HepG2 (cell line): Measurements from ENCODE around the gene CSNK1D. TPM values are rescaled to one million over a fixed set of nuclear protein-coding genes. Genes with fewer than 3 reads are reported as not detected.

Experiments used
- FLYWCH1 ChIP-seq: sonication (generic); formaldehyde crosslinking; IDR thresholded peaks from 2 replicates; pipeline ENCODE4 v1.8.1; 2023; ENCODE audit warnings: mild to moderate bottlenecking, missing genetic modification reagents
- GATAD1 ChIP-seq: IDR thresholded peaks from 2 replicates; pipeline ENCODE4 v1.6.1; 2016; ENCODE audit warnings: missing genetic modification reagents, missing compliant biosample characterization
- JDP2 ChIP-seq: sonication (generic); formaldehyde crosslinking; IDR thresholded peaks from 2 replicates; pipeline ENCODE4 v1.8.1; 2022; ENCODE audit warnings: missing genetic modification reagents, borderline replicate concordance
- JUND ChIP-seq: sonication (generic); formaldehyde crosslinking; IDR thresholded peaks from 2 replicates; pipeline ENCODE4 v1.8.0; 2022; ENCODE audit warnings: mild to moderate bottlenecking, missing genetic modification reagents
- SAP130 ChIP-seq: IDR thresholded peaks from 2 replicates; pipeline ENCODE4 v1.6.1; 2016; ENCODE audit warnings: low read depth
- ZFP37 ChIP-seq: sonication (generic); formaldehyde crosslinking; IDR thresholded peaks from 2 replicates; pipeline ENCODE4 v1.4.0; 2020; ENCODE audit warnings: missing genetic modification reagents, borderline replicate concordance
- ZNF225 ChIP-seq: sonication (generic); formaldehyde crosslinking; IDR thresholded peaks from 2 replicates; pipeline ENCODE4 v1.4.0; 2020; ENCODE audit warnings: mild to moderate bottlenecking, missing genetic modification reagents
- ZNF552 ChIP-seq: sonication (generic); formaldehyde crosslinking; IDR thresholded peaks from 2 replicates; pipeline ENCODE4 v1.9.0; 2022; ENCODE audit warnings: missing genetic modification reagents, mild to moderate bottlenecking, borderline replicate concordance
- ZNF605 ChIP-seq: sonication (generic); formaldehyde crosslinking; IDR thresholded peaks from 2 replicates; pipeline ENCODE4 v1.8.0; 2022; ENCODE audit warnings: mild to moderate bottlenecking, missing genetic modification reagents
- ZNF616 ChIP-seq: sonication (generic); formaldehyde crosslinking; IDR thresholded peaks from 2 replicates; pipeline ENCODE4 v1.5.0; 2020; ENCODE audit warnings: low read depth, mild to moderate bottlenecking, missing genetic modification reagents
- polyA plus RNA-seq, 8 experiments: library from polyadenylated mRNA; depleted of rRNA in 3 of 8; stranded (reverse) in 7 of 8; unstranded in 1 of 8; fragments of >200 nt; fragmentation: Illumina TruSeq in 4 of 8; extraction: Trizol in 4 of 8; gene quantifications; 2 replicates each; pipeline versions ENCODE4 v1.2.1 to v1.2.3, GENCODE V29; 2011 to 2016; ENCODE audit warnings: low read depth in 4 of 8, missing spikeins in 1 of 8, mixed read lengths in 1 of 8; ENCODE audit not compliant: insufficient read depth in 1 of 8
- total RNA-seq, 5 experiments: library from RNA; depleted of rRNA; stranded (reverse); fragments of >200 nt; fragmentation: Illumina TruSeq; extraction: Trizol; gene quantifications; 2 replicates each; pipeline ENCODE4 v1.2.3, GENCODE V29; 2016; ENCODE audit warnings: low read depth in 1 of 5
- TF ChIP-seq, protein P1 (sequence below), 2 experiments: sonication (generic) in 1 of 2; formaldehyde crosslinking in 1 of 2; IDR thresholded peaks; 2 replicates each; pipeline versions ENCODE4 v1.5.1 to v1.6.1; 2011 to 2020; ENCODE audit warnings: borderline replicate concordance in 1 of 2, low read depth in 1 of 2, low read length in 1 of 2, mild to moderate bottlenecking in 1 of 2, missing genetic modification reagents in 1 of 2, moderate library complexity in 1 of 2
- TF ChIP-seq, protein P2 (sequence below): sonication (generic); formaldehyde crosslinking; IDR thresholded peaks from 2 replicates; pipeline ENCODE4 v1.4.0; 2020; ENCODE audit warnings: missing genetic modification reagents, borderline replicate concordance
- TF ChIP-seq, protein P3 (sequence below): sonication (generic); formaldehyde crosslinking; IDR thresholded peaks from 2 replicates; pipeline ENCODE4 v1.4.0; 2020; ENCODE audit warnings: mild to moderate bottlenecking, missing genetic modification reagents
- TF ChIP-seq, protein P4 (sequence below): sonication (generic); formaldehyde crosslinking; IDR thresholded peaks from 2 replicates; pipeline ENCODE4 v1.8.0; 2022; ENCODE audit warnings: missing genetic modification reagents, mild to moderate bottlenecking, borderline replicate concordance
- TF ChIP-seq, protein P5 (sequence below): sonication (generic); formaldehyde crosslinking; IDR thresholded peaks from 2 replicates; pipeline ENCODE4 v1.5.1; 2020; ENCODE audit warnings: mild to moderate bottlenecking, missing genetic modification reagents, moderate library complexity

The CSNK1D gene
- total and polyA plus RNA-seq, 2 of the 13 experiments (the other 11 are each of a cell fraction or from before 2014, with no cell fraction given), result 31.5 to 128 TPM

DNA sequence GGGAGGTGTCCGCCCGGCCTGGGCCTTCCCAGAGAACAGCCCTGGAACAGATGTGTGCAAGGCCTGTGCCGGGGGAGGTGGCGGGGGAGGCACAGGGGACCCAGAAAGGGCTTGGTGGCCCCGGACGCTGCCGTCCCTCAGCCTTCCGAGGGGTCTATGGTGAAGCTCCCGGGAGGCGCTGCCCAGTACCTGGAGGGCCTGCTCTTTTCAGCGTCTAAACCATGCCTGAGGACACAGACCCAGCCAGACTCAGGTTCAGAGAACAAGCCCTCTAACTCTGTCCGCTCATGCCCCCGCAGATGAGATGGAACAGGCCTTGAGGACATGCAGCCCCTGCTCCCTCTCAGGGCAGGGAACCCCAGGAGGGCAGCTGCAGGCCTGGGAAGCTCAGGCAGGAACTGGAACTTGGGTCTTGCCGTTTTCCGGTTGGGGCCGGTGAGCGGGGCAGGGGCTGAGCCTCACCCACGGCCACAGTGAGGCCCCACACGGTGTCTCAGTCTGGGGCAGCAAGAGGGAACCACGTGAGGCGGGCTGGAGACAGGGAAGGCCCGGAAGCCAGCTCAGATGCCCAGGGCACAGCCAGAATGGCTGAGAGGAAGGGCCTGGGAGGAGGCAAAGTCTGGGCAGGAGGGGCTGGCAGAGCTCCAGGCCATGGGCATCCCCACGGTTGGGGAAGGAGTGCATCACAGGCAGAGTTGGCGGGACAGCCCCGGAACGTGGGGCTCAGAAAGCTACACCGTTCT lies 32.1 kb downstream of the CSNK1D start (continued):
- 0 out of 2 replicates have a peak, but pooled peaks have one; percentile 26 for TF ChIP-seq ZNF552 (CRISPR knock-in tag)
- no peak; the same call in 1 of the 2 replicates for TF ChIP-seq ZNF605 (CRISPR knock-in tag)
- no peak for TF ChIP-seq ZNF225 (CRISPR knock-in tag)
- TF ChIP-seq, protein P1, sequence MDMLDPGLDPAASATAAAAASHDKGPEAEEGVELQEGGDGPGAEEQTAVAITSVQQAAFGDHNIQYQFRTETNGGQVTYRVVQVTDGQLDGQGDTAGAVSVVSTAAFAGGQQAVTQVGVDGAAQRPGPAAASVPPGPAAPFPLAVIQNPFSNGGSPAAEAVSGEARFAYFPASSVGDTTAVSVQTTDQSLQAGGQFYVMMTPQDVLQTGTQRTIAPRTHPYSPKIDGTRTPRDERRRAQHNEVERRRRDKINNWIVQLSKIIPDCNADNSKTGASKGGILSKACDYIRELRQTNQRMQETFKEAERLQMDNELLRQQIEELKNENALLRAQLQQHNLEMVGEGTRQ (IDR thresholded peaks at IDR 0.05; ENCODE audit: low read depth, low read length), result peak; percentile 68
- TF ChIP-seq, protein P1 (CRISPR knock-in tag; IDR thresholded peaks at IDR 0.05; ENCODE audit: borderline replicate concordance), result peak; percentile 74; the same call in 1 of the 2 replicates
- TF ChIP-seq, protein P2, sequence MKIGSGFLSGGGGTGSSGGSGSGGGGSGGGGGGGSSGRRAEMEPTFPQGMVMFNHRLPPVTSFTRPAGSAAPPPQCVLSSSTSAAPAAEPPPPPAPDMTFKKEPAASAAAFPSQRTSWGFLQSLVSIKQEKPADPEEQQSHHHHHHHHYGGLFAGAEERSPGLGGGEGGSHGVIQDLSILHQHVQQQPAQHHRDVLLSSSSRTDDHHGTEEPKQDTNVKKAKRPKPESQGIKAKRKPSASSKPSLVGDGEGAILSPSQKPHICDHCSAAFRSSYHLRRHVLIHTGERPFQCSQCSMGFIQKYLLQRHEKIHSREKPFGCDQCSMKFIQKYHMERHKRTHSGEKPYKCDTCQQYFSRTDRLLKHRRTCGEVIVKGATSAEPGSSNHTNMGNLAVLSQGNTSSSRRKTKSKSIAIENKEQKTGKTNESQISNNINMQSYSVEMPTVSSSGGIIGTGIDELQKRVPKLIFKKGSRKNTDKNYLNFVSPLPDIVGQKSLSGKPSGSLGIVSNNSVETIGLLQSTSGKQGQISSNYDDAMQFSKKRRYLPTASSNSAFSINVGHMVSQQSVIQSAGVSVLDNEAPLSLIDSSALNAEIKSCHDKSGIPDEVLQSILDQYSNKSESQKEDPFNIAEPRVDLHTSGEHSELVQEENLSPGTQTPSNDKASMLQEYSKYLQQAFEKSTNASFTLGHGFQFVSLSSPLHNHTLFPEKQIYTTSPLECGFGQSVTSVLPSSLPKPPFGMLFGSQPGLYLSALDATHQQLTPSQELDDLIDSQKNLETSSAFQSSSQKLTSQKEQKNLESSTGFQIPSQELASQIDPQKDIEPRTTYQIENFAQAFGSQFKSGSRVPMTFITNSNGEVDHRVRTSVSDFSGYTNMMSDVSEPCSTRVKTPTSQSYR, result peak; percentile 9; the same call in 1 of the 2 replicates
- TF ChIP-seq, protein P3, sequence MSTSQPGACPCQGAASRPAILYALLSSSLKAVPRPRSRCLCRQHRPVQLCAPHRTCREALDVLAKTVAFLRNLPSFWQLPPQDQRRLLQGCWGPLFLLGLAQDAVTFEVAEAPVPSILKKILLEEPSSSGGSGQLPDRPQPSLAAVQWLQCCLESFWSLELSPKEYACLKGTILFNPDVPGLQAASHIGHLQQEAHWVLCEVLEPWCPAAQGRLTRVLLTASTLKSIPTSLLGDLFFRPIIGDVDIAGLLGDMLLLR (CRISPR knock-in tag), result peak; percentile 79
- TF ChIP-seq ZFP37 (CRISPR knock-in tag), result peak; percentile 29; the same call in 1 of the 2 replicates
- TF ChIP-seq, protein P4, sequence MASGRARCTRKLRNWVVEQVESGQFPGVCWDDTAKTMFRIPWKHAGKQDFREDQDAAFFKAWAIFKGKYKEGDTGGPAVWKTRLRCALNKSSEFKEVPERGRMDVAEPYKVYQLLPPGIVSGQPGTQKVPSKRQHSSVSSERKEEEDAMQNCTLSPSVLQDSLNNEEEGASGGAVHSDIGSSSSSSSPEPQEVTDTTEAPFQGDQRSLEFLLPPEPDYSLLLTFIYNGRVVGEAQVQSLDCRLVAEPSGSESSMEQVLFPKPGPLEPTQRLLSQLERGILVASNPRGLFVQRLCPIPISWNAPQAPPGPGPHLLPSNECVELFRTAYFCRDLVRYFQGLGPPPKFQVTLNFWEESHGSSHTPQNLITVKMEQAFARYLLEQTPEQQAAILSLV (CRISPR knock-in tag), result peak; percentile 95
- TF ChIP-seq ZNF616 (CRISPR knock-in tag), result peak; percentile 80; the same call in 1 of the 2 replicates
- no peak for TF ChIP-seq FLYWCH1 (CRISPR knock-in tag)
- TF ChIP-seq JDP2, result no peak; the same call in 1 of the 2 replicates
- 0 out of 2 replicates have a peak, but pooled peaks have one; percentile 37 for TF ChIP-seq GATAD1 (CRISPR knock-in tag)
- peak; percentile 76 for TF ChIP-seq SAP130 (CRISPR knock-in tag)
- peak; percentile 24 for TF ChIP-seq JUND (CRISPR knock-in tag)
- TF ChIP-seq, protein P5, sequence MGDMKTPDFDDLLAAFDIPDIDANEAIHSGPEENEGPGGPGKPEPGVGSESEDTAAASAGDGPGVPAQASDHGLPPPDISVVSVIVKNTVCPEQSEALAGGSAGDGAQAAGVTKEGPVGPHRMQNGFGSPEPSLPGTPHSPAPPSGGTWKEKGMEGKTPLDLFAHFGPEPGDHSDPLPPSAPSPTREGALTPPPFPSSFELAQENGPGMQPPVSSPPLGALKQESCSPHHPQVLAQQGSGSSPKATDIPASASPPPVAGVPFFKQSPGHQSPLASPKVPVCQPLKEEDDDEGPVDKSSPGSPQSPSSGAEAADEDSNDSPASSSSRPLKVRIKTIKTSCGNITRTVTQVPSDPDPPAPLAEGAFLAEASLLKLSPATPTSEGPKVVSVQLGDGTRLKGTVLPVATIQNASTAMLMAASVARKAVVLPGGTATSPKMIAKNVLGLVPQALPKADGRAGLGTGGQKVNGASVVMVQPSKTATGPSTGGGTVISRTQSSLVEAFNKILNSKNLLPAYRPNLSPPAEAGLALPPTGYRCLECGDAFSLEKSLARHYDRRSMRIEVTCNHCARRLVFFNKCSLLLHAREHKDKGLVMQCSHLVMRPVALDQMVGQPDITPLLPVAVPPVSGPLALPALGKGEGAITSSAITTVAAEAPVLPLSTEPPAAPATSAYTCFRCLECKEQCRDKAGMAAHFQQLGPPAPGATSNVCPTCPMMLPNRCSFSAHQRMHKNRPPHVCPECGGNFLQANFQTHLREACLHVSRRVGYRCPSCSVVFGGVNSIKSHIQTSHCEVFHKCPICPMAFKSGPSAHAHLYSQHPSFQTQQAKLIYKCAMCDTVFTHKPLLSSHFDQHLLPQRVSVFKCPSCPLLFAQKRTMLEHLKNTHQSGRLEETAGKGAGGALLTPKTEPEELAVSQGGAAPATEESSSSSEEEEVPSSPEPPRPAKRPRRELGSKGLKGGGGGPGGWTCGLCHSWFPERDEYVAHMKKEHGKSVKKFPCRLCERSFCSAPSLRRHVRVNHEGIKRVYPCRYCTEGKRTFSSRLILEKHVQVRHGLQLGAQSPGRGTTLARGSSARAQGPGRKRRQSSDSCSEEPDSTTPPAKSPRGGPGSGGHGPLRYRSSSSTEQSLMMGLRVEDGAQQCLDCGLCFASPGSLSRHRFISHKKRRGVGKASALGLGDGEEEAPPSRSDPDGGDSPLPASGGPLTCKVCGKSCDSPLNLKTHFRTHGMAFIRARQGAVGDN (CRISPR knock-in tag), result peak; percentile 86
